Embryonic facial prominence (tissue), 1 donor: ENCODE measurements around the gene CEP350.
"Not testable (repeated sequence)": the region's sequence is repeated elsewhere in the genome, so short reads cannot be mapped to it uniquely, and the experiment has no call there.

Experiments used
- DNase-seq: peaks from one replicate; pipeline ENCODE4 v3.0.0-alpha.2; 2016; ENCODE audit errors: extremely low spot score

CEP350 gene

DNA sequence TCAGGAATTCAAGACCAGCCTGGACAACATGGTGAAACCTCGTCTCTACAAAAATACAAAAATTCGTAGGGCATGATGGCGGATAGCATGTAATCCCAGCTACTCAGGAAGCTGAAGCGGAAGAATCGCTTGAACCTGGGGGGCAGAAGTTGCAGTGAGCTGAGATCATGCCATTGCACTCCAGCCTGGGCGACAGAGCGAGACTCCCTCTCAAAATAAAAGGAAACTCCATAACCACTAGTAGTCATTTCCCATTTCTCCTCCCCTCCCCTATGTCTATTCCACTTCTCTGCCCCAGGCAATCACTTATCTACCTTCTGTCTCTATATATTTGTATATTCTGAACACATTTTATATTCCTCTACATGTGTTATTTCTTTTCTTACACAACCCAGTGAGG lies 4.0 kb upstream of the CEP350 start:
- DNase-seq = no peak

DNA sequence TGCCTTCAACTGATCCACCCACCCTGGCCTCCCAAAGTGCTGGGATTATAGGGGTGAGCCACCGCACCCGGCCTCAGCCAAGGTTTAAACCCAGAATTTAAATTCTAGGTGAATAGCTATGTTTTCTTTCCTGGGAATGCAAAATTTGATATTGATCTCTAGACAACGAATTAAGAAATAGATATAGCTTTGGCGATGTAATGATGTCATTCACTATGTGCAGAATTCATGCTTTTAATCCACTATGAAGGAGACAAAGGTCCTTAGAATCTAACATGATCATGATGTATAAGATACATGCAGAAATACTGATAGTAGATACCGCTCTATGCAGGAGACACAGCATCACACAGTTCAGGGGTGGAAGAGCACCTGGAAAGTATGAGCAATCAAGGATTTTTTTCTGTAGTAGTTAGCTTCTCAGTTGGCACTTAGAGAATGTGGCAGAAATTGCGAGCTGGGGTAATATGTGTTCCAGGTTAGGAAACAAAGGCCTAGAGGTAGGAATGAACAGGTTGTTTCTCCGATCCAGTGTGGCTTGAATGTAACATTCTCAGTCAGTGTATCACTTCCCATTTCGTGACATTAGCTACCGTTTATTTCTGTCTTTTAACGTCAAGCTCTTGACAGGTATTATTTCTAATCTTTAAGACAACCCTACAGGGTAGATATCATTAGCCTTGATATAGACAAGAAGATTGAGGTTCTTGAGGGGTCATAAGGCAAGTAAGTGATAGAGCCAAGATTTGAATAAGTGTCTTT lies 3.0 kb upstream of the CEP350 start:
- DNase-seq = no peak

DNA sequence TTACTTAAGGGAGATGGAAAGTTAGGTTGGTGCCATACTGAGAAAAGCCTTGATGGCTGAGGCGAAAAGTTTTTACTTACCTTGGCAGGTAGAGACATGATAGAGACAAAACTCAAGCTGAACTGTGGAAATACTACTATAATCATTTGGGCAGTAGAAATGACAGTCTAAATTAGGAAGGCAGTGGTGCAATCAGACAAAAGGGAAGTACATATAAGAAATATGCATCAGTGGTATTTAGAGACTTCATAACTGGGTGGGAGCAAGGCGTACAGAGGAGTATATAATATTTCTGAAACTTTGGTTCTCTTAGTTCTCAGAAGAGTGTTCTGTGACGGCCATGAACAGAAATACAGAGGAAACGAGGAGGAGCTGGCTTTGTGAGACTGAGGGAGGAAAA lies 2.4 kb upstream of the CEP350 start:
- no peak for DNase-seq

DNA sequence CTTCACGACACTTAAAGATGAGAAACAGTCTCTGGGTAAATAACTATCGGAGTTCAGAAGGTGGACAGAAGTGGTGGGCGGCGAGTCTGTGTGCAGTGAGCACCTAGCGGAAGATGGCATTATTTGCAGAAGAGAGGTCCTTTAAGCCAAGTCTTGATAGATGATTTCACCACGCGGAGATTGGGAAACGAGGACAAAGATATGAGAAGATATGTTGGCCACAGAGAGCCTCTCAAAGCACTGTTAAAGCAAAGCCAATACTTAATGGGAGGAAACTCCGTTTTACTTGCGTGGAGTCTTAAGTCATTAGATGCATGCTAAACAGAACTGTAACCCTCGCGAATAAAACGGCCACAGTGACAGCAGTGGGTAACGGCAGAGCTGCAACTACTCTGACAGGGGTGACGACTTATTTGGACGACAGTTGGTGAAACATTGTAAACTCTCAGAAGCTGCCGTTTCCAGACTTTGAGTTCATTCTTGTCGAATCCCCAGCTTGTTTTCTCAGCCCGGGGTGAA lies 577 bp upstream of the CEP350 start:
- no peak for DNase-seq

DNA sequence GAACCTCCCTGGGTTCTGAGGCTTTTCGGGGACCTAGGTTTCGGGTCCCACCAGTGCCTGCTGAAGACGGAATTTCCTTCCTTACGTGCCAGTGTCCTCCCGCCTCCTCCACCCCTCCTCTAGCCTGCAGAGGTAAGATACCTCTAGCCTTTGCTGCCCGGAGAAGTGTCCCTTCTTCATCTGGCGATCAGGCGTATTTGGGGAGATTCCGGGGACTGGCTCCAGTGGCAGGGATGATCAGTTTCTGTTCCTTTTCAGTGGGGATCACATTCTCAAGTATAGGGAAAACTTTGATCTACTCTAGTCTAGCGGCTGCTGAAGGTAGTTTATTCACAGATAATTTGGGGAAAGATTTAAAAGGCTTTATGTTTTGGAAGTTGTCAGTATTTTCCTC lies 674 bp downstream of the CEP350 start:
- DNase-seq = no peak

DNA sequence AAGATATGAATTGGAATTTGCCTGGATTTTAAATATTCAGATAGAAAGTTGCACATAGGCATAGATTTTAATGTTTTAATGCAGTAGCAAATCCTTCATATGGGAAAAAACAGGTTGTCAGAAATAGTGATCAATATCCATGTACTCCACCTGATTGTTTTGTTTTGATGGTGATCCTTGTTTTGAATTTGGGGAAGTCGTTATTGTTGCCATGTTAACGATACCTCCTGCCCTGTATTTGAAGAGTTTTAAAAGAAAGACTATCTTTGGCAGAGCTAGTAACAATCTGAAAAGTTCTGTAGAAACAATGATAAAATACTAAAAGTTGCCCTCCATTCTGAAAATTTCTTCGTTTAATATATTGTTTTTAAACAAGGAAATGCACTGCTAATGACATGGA lies 1.1 kb downstream of the CEP350 start:
- no peak for DNase-seq

DNA sequence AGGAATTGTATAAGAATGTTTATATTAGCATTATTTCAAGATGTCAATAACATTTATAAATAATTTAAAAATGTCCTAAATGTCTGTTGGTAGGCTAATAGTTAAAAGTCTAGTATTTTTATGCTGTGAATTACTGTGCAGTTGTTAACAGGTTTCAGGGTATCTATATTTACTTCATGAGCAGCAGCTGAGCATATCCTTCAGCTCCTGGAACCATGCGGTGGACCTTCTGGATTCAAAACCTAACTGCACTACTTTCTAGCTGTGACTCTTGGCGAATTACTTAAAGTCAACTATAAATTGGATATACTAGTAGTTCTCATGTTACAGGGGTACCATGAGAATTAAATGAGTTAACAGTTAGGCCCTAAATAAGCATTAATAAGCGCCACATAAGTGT lies 3.7 kb downstream of the CEP350 start:
- no peak for DNase-seq

DNA sequence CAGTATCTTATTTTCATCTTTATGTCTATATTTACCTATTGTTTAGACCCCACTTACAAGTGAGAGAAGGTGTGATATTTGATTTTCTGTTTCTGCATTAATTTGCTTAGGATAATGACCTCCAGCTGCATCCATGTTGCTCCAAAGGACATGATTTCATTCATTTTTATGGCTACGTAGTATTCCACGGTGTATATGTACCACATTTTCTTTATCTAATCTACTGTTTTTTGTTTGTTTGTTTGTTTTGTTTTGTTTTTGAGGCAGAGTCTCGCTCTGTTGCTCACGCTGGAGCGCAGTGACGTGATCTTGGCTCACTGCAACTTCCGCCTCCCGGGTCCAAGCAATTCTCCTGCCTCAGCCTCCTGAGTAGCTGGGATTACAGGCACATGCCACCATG lies 7.6 kb downstream of the CEP350 start:
- not testable (repeated sequence) for DNase-seq

DNA sequence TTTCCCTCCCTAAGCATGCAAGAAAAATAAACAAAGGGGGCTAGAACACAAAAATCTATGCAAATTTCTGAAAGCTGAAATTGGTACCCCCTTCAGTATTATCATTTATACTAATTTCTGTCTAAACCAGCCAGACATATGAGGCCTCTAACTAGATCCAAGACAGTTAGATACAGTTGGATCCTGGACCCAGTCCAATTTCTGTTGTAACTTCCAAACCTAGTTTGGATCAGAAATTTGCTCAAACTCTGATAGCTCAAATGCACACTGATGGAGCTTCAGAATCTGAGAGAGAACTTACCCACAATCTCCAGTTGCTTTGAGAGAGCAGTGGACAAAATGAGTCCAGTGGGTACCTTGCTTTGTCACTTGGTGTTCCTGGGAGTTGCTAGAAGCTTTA lies 11.9 kb downstream of the CEP350 start:
- DNase-seq = no peak

DNA sequence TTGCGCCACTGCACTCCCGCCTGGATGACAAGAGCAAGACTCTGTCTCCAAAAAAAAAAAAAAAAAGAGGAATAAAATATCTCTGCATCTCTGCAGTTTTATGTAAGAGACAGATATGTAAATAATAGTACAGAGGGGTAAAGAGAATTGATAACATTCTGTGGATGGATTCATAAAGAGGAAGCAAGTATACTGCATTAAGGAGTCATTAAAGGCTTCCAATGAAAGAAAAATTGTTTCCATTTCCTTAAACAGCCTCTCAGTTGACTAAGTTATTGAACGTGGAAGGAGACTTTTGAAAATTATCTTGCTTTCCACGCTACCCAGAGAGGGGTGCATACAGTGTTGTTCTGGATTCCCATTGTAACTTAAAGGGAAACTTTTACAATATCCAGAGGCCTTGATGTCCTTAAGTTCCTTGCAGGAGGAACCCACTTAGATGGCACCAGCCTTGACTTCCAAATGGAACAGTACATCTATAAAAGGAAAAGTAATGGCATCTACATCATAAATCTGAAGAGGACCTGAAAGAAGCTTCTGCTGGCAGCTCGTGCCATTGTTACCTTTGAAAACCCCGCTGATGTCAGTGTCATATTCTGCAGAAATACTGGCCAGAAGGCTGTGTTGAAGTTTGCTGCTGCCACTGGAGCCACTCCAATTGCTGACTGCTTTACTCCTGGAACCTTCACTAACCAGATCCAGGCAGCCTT lies 13.8 kb downstream of the CEP350 start:
- DNase-seq = no peak

DNA sequence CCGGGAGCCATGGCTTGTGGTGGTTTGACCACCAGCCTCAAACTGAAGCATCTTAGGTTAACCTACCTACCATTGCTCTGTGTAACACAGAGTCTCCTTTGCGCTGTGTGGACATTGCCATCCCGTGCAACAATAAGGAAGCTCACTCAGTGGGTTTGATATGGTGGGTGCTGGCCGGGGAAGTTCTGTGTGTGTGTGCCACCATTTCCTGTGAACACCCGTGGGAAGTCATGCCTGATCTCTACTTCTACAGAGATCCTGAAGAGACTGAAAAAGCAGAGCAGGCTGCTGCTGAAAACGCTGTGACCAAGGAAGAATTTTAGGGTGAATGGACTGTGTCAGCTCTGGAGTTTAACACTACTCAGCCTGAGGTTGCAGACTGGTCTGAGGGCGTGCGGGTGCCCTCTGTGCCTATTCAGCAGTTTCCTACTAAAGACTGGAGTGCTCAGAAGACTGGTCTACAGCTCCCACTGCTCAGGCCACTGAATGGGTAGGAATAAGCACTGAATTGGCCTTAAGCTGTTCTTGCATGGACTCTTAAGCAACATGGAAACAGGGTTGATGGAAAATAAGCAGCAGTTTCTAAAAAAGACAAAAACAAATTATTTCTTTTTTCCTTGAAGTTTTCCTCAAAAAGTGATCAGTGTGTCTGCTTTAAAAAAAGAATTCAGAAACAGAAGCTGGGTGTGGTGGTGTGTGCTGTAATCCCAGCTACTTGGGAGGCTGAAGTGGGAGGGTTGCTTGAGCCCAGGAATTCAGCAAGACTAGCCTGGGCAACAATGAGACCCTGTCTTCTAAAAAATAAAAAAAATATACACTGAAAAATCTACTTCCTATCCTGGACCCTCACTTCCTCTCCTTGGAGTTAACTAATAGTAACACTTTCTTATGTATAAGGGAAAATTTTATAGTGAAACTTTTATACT lies 14.6 kb downstream of the CEP350 start:
- DNase-seq = no peak

DNA sequence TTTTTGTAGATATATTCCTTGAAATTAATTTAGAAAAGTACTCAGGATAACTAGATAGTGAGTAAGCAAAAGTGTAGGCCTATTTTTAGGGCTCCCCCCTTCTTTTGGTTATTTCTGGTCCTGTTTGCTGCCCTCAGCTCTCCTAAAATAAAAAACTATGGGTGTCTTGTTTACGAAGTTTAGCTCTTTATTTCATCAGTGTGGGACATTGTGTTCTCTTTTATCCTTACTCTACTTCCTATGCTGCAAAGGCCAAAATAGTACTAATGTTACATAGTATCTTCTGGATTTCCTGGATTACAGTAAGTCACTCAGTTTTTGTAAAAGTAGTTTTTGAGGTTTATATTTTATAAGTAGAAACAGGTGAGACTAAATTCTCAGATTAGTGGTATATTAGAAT lies 15.4 kb downstream of the CEP350 start:
- no peak for DNase-seq

DNA sequence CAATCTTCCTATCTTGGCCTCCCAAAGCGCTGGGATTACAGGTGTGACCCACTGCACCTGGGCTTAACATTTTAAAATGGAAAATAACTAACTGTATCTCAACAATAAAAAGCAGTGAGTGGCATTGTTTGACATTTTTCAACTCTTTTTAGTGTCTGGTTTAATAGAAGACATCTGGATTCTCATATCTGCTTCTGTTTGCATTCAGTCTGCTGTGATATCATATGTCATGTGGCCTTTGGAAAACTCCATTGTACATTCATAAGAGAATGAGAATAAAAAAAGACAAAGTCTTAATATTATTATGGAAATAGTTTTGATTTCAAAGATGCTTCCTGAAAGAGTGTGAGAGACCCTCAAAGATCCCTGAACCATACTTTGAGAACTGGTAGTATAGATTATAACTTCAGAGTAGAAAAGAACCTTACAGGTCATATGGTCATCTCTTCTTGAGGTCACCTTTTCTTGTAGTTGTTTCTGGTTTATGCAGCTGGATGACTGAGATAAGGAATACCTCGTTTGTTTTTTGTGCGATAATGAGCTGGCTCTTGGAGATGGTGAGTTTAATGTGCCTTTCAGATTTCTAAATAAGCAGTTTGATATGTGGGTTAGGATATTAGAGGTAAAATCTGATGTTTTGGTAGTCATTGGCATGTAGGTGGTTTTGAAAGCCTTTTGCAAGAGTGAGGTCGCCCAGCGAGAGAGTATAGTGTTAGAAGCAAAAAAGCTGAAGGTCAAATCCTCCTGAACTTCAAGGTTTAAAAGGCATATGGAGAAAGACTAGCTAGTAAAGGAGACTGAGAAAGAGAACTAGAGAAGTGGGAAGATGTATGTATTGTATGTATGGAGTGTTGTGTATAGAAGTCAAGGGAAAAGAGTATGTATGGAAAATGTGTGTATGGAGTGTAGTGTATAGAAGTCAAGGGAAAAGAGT lies 17.2 kb downstream of the CEP350 start:
- no peak for DNase-seq

DNA sequence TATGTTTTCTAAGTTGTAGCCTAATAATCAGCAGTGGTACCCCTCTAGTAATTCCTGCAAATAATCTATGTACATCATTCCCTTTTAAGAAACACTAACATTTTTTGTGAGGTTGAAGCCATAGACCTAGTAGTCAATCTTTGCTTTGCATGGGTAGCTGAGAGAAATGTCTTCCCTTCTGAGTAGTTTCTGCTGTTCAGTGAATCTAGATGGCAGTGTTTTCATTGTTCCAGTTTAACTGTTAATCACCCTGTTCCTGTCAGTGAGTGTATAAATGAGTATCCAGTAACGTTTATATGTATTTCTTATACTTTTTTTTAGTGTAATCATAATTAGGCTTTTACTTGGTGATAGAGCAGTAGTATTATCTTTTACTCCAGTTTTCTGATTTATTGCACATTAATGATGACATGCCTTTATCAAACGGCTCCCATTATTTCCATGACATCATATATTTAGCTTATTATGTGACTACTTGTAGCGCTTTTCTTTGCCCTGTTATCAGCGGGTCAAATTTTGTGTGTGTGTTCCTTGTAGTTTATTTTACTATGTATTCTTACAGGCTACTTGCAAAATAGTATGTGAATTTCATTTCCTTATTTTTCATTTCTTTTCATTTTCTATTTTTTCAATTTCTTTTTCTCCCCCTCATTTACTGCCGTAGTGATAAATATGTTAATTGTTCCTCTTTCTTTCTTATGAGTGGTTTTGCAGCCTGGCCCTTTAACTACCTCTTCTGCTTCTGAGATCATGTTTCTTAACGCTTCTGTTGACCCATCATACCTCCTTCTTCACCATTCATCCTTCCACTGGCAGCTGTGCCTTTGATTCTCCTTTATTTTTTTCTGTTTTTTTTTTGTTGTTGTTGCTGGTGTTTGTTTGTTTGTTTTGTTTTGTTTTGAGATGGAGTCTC lies 18.8 kb downstream of the CEP350 start:
- no peak for DNase-seq

DNA sequence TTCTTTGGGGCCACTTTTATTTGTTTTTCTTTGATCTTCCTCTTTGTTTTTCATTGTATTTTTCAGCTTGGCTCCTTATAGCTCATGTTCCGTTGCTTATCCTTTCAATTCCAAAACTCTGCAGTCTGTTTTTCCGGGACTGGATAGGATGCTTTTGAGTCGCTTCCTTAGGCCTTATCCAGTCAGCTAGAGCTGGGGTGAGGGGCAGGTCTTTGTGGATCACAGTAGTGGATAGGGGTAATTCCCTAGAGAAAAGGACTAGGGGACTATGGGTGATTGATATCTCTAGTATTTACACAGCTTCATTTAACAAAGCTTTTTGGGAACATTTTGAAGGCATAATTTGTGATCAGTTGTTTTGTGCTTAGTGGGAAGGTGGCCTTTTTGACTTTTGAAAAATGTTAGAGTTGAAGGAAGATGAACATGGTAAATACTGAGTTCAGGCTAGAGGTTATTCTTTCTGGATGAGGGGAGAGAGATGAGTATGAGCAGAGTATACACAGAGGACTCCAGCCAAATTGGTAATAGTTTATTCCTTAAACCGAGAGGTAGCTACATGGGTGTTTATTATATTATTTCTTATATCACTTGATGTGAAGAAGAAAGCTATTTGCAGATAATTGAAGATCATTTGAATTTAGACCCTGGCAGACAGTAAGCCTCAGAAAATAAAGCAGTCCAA lies 22.5 kb downstream of the CEP350 start:
- no peak for DNase-seq

DNA sequence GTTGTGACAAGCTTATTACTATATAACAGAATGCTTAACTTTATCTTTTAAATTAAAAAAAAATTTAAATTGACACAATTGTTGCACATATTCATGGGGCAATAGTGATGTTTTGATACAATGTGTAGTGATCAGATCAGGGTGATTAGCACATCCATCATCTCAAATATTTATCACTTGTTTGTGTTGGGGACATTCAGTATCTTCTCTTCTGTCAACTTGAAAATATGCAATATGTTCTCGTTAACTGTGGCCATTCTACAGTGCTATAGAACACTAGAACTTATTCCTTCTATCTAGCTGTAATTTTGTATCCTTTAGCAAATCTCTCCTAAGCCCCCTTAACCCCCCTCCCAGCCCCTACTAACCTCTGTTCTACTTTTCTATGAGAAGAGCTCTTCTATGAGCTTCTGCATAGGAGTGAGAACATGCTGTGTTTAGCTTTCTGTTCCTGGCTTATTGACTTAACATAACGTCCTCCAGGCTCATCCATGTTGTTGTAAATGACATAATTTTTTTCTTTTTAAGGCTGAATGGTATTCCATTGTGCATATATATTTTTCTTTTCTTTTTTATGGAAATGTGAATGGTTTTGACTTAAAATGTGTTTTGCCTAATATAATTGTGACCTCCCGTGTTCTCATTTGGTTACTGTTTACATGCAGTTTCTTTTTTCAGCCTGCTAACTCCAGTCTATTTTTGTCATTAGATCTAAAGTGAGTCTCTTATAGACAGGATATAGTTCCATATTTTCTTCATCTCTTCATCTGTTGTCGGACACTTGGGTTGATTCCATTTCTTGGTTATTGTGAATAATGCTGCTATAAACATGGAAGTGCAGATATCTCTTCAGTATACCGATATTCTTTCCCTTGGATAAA lies 23.8 kb downstream of the CEP350 start:
- no peak for DNase-seq

DNA sequence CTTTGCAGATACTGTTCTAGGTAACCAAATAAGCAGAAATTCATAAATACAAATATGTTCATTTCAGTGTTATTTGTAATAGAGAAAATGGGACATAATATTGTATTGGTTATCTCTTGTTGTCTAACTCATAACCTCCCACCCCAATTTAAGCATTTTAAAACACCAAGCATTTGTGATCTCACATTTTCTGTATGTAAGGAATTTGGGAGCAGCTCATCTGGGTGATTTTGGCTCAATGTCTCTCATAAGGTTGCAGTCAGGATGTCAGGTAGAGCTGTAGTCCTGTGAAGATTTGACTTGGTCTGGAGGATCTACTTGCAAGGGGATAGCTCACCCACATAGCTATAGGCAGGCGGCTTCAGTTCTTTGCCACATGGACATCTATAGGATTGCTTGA lies 29.5 kb downstream of the CEP350 start:
- DNase-seq = no peak

DNA sequence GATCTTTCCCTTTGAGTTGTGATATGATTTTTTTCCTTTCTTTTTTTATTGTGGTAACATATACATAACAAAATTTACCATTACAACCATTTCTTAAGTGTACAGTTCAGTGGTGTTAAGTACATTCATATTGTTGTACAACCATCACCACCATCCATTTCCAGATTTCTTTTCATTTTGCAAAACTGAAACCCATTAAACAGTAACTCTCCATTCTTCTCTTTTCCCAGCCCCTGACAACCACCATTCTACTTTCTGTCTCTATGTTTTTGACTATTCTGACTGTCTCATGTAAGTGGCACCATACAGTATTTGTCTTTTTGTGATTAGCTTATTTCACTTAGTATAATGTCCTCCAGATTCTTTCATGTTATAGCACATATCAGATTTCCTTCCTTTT lies 30.3 kb downstream of the CEP350 start:
- no peak for DNase-seq
